HG02571 (cell line): ENCODE data around the gene QSOX2.

Experiments used
- ATAC-seq: cut with Tn5 transposase; IDR thresholded peaks from one replicate; pipeline ENCODE4 v1.9.1; 2021; ENCODE audit warnings: mild to moderate bottlenecking, moderate library complexity; ENCODE audit not compliant: unreplicated experiment

Gene QSOX2

DNA sequence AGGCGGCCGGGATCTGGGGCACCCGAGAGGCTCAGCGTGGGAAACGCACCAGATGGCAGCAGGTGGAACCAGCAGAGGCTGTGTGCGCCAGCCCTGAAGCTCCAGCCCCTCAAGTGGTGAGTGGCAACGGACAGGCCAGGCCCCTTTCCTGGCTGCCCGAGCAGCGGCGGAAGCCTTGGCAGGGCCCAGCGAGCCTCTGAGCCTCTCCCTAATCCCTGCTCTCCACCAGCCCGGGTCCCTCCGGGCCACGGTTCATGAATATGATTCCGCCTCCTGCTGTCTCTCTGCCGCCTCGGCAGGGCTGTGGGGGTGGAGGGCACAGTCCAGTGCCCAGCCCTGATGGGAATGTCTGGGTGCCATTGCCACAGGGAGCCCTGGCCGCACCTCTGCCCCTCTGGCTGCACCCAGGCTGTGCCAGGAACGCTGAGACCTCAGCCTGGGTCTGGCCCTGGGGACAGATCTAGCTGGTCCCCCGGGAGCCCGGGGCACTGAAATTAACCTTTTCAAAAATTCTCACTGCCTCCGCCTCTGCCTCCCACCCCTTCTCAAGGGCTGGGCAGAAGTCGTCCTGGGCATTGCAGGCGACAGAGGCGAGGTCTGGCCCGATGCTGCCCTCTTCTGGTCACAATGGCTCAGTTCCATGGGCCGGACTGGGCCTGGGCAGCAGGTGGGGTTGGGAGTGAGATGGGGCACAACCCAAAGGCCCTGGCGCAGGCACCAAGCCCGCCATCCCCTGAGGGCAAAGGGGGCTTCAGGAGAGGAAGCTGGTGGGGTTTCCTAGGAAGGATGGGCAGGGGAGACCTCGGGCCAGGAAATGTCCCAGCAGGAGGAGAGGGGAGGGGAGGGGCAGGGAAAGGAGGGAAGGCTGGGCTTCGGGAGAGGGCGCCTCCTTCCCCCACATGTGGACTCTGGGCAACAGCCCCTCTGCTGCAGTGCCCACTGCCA is 38.0 kb upstream of the QSOX2 start:
- ATAC-seq, result no peak

DNA sequence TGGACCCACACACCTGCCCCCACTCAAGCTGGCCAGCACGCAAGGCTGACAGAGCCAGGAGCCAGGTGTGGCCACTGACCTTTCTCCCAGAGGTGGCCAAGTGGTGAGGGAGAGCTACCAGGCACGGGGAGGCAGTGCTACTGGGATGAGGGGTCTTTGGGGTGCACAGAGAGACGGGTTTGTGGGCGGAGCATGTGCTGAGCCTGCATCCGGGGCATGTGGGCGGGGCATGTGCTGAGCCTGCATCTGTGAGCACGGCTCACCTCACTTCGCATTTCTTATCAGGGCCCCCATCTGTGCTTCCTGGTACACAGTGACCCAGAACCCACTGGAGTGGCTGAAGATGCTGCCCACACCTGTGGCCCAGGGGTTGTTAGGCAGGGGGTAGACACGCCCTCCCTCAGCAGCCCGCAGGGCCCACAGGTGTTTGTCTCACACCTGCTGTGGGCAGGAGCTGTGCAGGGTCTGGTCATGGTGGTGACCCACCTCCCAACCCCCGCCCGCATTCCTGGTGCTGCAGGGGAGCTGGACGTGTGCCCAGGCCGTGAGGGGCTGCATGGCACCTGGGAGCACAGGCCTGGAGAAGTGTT is 36.8 kb upstream of the QSOX2 start:
- no peak for ATAC-seq

DNA sequence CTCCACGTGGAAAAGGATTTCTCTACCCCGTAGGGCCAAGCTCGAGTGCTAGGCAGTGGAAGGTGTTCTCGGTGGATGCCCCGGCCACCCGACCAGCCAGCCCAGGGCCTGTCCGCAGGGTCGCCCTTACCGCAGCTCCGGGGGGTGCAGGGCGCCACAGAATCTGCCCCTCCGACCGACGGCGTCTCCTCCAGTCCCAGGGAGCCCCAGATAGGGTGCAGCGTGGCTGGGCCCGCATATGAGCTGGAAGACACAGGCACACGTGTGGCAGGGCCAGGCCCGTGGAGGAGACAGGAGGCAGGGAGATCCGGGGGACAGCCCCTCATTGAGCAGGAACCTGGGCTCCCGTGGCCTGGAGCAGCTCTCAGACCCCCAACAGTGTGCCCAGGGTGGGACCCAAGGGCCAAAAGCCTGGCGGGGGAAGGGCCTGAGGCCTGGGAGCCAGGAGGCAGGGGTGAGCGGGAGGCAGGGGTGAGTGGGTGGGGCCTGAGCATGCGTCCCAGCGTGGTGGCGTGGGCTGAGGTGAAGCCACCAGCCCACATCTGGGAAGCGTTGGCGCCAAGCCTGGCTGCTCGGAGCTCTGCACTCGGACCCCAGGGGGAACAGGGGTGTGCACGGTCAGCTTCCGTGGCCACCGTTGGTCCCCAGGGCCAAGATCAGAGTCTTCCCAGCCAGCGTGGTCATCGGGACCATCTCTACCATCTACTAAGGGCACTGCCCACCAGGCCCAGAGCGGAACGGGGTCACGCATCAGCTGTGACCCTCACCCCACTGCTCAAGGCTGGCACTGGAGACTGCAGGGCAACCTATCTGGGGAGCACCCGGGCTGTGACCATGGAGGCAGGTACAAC is 36.0 kb upstream of the QSOX2 start:
- no peak for ATAC-seq

DNA sequence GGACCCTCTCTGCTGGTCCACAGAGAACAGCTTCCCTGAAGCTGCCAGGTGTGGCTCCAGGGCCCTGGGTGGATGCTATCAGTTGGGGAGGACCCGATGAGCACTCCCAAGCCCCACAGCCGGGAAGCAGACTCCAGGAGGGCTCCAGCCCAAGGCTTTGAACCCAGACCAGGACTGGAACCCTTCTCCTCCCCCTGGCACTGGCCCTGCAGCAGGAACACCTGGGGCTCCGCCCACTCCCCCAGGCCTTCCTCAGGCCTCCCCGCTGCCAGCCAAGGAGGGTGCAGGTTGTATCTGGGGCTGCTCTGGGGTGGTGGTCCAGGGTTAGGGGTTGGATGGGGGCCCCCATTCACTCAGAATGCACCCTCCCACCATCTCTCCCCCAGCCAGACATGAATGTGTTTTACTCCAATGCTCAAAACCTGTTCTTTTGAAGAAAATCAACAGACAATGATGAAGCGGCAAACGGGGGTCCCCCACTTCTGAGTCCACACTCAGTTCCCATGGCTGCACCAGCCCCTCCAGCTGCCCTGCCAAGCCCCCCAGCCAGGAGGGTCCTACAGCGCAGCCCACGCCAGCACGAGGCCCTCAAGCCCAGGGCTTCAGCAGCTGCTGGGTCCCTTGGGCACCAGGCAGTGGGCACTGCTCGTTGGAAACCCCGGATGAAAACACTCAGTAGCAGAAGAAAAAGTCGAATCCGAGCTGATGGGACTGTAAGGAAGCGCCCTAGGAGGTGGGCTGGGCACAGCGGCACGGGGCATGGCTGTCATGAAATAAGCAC is 35.1 kb upstream of the QSOX2 start:
- no peak for ATAC-seq

DNA sequence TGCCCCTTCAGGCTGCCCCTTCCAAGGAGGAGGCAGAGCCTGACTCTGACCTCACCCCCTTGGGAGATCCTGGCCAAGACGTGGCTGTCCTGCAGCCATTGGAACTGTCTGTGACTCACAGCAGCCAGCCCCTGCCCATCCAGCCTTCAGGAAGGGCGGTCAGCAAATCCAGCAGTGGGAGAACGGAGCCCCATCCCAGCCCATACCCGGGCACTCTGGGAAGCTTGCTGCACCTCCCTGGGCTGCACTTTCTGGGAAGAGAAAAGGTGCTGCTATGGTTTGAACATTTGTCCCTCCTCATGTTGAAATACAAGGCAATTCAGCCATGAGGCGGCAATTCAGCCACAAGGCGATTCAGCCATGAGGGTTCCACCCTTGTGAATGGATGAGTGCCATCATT is 33.9 kb upstream of the QSOX2 start:
- no peak for ATAC-seq

DNA sequence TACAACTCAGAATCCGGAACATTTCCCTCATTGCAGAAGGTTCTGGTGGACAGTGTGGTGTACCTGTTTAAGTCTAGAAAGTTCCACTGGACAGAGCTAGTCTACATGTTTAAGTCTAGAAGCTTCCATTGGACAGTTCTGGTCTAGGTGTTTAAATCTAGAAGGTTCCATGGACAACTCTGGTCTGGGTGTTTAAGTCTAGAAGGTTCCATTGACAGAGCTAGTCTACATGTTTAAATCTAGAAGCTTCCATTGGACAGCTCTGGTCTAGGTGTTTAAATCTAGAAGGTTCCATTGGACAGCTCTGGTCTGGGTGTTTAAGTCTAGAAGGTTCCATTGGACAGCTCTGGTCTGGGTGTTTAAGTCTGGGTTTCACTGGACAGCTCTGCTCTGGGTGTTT is 33.3 kb upstream of the QSOX2 start:
- no peak for ATAC-seq

DNA sequence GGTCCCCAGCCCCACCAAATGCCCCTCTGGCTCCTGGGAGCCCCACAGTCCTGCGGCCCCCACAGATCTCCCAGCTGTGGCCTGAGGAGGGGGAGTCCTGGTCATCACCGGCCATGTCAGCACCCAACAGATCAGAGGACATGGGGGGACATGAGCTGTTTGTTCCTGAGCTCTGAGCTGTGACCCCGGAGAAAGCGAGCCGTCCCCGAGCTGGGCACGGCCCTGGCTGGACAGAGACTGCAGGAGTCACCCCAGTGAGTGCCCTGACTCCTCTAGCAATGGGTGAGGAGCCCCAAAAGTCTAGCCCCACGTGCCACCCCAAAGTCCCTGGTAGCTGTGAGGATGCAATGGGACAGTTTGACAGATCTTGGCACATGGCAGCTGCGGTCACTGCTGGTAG is 32.6 kb upstream of the QSOX2 start:
- ATAC-seq, result no peak

DNA sequence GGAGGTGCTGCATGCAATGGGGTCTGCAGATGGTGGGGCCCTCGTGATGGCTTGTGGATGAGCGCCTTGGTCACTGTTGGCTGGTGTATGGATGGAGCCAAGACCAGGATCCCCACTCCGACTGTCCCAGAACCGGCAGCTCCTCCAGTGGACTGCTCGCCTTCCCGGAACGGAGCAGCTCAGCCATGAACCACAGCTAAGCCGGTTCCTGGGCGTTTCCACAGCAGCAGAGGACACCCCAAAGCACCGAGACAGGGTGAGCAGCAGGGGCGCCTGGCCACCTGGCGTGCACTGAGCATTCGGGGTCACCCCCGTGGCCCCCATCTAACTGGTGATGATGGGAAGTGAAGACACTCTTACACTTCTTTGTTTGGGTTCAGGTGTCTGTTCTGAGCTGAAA is 32.1 kb upstream of the QSOX2 start:
- ATAC-seq, result no peak

DNA sequence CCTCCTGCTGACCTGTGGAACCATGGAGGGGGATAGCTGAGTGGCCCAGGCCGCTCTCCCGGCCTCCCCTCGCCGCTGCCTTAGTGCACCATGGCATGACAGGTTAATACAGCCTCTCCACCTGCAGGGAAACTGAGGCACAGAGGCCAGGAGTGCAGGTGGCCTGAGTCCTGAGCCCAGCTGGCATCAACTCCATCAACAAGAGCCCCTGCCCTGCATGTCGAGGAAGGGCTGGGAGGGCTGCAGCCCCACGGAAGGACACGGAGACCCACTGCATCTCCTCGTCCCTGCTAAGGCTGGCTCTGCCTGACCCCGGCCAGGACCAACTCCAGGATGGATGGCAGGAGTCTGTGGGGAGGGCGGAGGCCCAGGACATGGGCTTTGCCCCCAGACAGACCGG is 31.1 kb upstream of the QSOX2 start:
- ATAC-seq, result no peak

DNA sequence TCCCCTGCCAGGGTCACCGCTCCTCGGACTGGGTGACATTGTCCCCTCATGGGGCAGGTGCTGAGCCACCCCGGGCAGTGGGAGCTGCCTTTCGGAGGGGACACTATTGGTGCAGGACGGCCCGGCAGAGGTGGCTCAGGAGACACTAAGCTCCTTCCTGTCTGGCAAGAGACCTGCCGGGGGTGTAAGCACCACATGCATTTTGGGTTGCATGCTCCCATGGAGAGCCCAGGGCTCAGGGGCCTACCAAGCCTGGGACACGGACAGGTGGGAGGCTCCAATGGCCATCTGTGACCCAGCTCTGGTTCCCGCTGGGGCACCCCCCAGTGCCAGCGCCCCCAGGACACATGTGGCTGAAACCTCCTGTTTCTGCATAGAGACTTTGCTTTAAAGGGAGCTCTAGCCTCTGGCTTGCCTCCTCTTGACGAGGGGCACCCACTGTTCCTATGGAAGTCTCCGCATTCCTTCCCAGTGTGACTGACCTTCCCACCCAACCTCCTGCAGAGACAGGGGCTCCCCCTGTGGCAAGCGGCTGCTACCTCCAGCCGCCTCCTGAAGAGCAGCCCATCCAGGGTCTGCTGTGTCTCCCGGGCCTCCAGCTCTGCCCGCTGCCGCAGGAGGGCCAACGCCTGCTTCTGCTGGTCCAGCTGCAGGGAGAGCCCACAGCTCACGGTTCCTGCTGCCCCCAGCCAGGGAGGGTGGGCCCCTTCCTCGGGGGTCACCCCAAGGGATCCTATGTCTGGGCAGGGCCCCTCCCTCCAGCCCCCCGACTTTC is 30.2 kb upstream of the QSOX2 start:
- ATAC-seq, result no peak

DNA sequence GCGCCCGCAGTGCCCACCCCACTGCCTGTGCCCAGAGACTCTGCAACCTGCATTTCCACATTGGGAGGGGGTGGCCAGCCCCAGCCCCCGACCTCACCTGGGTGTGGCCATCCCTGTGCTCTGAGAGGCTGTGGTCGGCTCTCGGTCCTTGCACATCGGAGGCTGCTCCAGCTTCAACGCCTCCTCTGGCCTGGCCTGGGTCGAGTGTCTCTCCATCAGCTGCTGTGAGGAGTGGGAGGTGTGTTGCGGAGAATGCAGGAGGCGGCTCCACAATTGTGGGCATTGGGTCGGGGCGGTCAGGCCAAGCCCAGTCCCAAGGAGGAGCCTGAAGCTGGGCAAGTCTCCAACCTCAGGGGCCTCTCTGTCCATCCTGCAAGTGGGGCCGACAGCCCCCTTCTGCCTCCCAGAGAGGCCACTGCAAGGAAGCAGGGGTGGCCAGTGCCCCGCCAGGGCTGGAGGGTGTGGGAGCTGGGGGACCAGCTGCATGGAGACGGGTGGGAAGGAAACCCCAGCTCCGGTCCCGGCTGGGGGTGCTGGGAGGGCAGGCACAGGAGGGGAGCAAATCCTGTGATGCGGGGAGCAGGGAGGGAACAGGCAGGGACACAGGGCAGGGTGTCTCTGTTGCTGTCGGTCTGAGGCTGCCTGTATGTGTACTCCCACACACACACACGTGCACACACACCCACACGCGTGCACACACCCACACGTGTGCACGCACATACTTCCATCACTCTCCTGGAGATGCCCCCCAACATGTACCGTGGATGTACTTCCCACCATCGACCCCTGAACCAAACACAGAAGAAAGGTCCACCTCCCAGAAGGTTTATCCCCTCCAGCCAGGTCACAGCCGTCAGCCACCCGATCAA is 29.4 kb upstream of the QSOX2 start:
- ATAC-seq, result no peak

DNA sequence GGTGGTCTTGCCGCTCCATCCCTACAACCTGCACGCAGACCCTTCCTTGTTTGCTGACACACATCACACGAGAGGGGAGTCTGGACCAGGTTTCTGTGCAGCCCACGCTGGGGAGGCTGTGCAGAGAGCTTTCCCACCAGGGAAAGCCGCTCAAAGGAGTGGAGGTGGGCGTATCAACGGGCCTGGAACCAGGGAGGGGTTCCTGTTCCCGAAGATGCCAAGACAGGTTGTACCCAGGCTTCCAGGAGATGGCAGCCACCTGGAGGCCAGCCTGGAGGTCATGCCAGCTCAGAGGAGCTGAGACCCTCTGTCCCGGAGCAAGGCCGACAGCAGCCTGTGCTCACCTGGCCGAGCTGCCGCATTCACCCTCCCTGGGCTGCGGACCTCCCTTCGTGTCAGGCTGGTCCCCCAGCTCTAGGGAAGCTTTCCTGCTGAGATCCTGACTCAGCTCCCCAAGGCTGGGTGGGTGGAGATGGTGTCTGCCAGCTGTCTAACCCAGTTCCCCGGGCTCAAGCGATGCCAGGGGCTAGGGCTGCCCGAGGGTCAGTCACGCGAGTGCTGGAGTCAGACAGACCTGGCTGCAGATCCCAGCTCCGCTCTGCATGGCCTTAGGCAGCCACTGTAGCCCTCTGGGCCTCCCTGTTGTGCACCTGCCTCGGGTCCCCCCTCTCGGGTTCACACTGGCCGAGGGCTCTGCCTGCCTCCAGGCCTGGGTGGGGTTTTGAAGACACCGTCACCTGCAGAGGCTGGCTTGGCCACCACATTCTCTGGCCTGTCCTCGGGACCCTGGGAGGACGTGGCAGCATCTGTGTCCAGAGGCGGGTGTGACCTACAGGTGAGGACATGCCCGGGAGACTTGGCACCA is 28.5 kb upstream of the QSOX2 start:
- ATAC-seq, result no peak

DNA sequence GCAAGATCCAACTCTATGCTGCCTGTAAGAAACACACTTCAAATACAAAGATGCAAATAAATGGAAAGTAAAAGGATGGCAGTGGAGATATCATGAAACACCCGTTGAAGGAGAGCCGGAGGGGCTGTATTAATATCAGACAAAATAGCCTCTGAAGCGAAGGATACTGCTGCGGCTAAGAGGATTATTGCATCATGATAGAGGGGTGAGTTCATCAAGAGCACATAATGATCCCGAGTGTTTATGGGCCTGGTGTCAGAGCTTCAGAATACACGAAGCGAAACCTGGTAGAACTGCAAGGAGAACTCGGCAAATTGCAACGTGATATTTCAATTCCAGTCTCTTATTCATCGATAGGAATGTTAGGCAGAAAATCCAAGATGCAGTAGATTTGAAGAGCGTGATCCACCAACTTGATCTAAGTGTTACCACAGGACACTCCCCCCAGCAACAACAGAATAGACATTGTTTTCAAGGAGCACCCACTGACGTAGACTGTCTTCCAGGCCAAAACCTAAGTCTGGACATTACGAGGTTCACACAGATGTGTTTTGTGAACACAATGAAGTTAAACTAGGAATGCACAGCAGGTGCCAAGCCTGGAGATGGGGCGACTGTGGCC is 27.7 kb upstream of the QSOX2 start:
- ATAC-seq, result no peak

DNA sequence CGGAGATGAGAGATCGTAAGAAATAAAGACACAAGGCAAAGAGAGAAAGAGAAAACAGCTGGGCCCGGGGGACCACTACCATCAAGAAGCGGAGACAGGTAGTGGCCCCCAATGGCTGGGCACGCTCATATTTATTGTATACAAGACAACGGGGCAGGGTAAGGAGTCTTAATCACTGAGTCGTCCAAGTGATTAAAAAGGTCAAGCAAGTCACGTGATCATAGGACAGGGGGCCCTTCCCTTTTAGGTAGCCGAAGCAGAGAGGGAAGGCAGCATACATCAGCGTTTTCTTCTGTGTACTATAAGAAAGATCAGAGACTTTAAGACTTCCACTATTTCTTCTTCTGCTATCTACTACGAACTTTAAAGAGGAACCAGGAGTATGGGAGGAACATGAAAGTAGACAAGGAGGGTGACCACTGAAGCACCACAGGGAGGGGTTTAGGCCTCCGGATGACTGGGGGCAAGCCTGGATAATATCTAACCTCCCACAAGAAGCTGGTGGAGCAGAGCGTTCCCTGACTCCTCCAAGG is 24.6 kb upstream of the QSOX2 start:
- ATAC-seq, result no peak

DNA sequence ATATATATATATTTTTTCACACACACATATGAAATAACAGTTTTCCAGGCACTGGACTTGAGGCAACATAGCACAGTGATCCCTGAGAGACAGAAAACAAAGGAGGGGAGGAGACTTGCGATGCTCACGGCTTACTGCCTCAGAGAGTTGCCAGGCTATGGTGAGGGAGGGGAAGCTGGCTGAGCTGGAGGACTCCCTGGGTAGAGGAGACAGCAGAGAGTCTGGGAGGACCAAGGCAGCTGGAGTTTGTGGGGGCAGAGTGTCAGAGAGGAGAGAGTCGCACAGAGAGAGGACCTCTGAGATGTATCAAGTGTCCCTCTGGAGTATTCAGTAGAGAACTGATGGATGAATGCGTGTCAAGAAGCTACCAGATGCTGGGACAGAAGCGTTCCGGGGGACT is 23.1 kb upstream of the QSOX2 start:
- no peak for ATAC-seq

DNA sequence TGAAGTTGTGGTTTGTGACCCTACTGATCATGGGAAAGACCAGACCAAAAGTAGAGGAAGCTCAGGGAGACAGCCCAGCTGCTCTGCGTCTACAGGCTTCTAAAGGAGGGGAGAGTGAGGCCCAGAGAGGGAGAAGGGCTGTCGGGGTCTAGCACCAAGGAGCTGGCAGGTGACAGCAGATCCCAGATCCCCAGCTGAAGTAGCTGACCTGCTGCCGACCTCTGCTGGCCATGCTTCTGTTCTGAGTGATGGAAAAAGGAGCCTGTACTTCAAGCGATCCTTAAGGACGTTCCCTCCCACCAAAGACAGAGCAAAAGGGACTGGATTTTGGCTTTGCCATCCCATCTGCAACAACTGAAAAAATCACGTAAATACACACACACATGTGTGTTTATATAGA is 22.7 kb upstream of the QSOX2 start:
- no peak for ATAC-seq

DNA sequence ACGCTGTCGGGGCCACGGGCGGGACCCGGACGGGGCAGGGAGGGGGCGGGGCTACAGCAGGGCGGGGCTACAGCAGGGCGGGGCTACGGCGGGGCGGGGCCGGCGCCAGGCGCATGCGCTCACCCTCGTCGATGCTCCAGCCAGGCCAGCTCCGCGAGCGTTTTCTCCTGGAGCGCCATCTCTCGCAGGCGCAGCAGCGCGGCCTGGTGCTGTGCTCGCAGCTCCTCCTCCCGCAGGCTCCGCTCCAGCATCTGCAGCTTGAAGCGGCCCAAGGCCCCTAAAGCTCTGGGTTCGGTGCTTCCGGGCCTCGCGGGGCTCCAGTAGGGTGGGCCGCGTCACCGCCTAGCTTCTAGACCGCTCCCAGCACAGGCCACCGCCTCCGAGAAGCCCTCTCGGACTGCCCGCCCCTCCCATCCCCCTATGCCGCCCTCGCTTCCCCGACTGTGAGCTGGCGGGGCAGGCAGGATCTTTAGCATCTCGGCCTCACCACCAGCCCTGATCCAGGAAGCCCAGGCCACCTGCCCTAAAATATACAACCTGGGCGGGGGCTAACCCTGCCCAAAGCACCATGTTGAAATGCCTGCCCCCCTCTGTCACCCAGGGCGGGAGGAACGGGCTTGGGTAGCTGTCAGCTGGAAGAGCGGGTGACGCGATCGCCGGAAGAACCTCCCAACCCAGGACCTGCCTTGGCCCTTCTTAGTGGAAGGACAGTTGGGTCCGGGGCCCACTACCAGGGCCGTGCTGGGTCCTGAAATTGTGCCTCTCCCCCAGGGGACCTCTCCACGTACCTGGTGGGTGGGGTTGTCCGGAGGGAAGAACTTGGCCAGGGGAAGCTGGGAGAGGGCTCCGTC is 21.9 kb upstream of the QSOX2 start:
- ATAC-seq, result peak; percentile 67
